SJSA1 (cell line): ENCODE results near the gene YPEL5. TPM values are rescaled to one million over a fixed set of nuclear protein-coding genes. Genes with fewer than 3 reads are reported as not detected.
A peak's percentile ranks its signal among the peaks of the same experiment; 100 is the strongest.
"Not testable (repeated sequence)": the region's sequence is repeated elsewhere in the genome, so short reads cannot be mapped to it uniquely, and the experiment has no call there.

Source experiments
- DNase-seq, 2 experiments: peaks; one replicate each; pipeline ENCODE4 v3.0.0-alpha.2; 2015 to 2020; ENCODE audit warnings: low spot score in 2 of 2, low read depth in 1 of 2
- H3K27ac ChIP-seq: fragments of 250-450 bp; sonication (Bioruptor Pico); 2 replicates; pipeline ENCODE4 v1.5.1; 2020; ENCODE audit warnings: mild to moderate bottlenecking, moderate library complexity
- H3K27me3 ChIP-seq: fragments of 250-450 bp; sonication (Bioruptor Pico); replicated peaks from 2 replicates; pipeline ENCODE4 v1.5.1; 2020; ENCODE audit warnings: mild to moderate bottlenecking, moderate library complexity
- H3K36me3 ChIP-seq: fragments of 250-450 bp; sonication (Bioruptor Pico); 2 replicates; pipeline ENCODE4 v1.5.1; 2020; ENCODE audit warnings: mild to moderate bottlenecking
- H3K4me1 ChIP-seq: fragments of 250-450 bp; sonication (Bioruptor Pico); replicated peaks from 2 replicates; pipeline ENCODE4 v1.6.1; 2021; ENCODE audit warnings: mild to moderate bottlenecking
- H3K4me3 ChIP-seq: fragments of 250-450 bp; sonication (Bioruptor Pico); 2 replicates; pipeline ENCODE4 v1.5.1; 2020; ENCODE audit warnings: mild to moderate bottlenecking
- H3K9me3 ChIP-seq: fragments of 250-450 bp; sonication (Bioruptor Pico); replicated peaks from 2 replicates; pipeline ENCODE4 v1.5.1; 2020; ENCODE audit warnings: mild to moderate bottlenecking
- total RNA-seq: library from RNA; depleted of rRNA; stranded (reverse); fragments of >200 nt; shearing (Covaris generic); gene quantifications from 2 replicates; pipeline ENCODE4 v1.2.3, GENCODE V29; 2014; rRNA removed

YPEL5 gene
- total RNA-seq = 37.1 and 44.9 TPM in 2 replicates

DNA sequence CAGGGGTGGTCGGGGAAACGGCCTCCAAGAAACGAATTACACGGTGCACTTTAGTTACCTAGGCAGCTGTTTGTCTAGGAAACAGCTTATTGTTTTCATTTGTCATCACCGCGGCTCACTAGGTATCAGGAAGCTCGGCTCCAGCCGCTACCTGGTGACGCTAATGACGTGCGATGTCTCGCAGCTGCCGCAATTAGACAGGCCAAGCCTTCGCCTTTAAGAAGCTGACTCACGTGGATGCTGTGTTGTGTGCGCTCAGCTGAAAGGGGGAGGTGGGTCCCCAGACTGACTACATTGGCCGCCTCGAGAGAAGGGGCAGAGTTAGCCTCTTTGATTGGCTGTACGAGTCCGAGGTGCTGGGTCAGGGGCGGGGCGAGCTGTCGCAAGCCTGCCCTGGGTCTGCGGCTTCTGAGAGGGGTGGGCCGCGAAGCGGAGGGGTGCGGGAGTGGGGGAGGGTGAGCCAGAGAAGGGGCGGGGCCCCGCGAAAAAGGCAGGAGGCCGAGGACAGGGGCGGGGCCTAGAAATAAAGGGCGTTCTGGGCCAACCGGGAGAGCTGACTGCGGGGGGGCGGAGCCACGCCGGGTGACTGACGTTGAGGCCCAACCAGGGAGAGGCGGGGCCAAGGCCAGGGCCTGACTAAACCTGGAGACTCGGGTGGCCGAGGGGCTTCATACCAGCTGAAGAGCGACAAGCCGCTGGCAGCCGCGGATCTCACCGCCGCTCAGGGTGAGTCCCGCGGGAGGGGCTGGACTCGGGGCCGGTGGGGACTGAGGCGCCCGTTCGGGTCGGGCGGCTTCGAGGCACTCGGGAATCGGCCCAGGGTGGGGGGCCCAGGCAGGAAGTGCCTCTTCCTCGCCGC is at the start of gene YPEL5:
YPEL5 (plus strand) TSS at position 671 of the 859 bp plus-strand sequence. CDS start 9,645 bp downstream, outside the sequence.
- Histone ChIP-seq H3K4me3 (peak within 1 kb of the TSS; percentile 97), H3K9me3 (no peaks in the 10 kb centered on the region; the same call in 1 of the 2 replicates), H3K4me1 (peaks cover 22% of the 10 kb centered on the region), H3K27ac (peak within 1 kb of the TSS; percentile 87), H3K36me3 (peaks cover 22% of the 10 kb centered on the region), H3K27me3 (peaks cover 11% of the 10 kb centered on the region)
- DNase-seq = peak; percentile 96 to 99

DNA sequence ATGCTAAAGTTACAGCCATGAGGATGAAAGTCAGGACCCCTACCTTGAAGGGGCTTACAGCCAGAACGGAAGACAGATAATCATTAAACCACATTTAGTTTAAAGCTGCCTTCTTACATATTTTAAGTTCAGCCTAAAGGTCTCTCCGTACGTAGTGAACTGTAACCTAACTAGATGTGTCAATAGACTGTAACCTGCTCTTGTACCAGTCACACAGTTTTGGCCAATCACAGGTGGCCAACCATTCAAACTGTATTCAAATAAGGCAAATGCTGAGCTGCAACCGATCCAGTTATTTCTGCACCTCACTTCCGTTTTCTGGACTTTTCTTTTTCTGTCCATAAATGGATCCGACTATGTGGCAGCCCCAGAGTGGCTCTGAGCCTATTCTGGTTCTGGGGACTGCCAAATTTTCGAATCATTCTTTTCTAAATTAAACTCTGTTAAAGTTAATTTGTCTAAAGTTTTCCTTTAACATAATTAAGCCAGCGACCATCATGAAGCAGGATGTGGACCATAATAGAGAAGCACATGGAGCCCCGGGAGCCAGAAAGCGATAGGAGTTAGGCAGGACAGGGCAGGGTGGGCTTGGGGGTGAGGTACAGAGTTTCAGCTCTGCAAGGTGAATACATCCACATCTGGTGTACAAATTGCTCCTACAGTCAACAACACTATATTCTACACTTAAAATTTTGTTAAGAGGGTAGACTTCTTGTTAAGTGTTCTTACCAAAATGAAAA is 48.4 kb upstream of the YPEL5 start:
- H3K27me3 ChIP-seq = peaks cover 31% of the 10 kb centered on the region
- H3K9me3 ChIP-seq = no peaks in the 10 kb centered on the region
- H3K4me3 ChIP-seq = no peak overlapping the region
- H3K36me3 ChIP-seq = no peaks in the 10 kb centered on the region
- no peak for DNase-seq
- no peak overlapping the region for H3K27ac ChIP-seq
- no peaks in the 10 kb centered on the region for H3K4me1 ChIP-seq

DNA sequence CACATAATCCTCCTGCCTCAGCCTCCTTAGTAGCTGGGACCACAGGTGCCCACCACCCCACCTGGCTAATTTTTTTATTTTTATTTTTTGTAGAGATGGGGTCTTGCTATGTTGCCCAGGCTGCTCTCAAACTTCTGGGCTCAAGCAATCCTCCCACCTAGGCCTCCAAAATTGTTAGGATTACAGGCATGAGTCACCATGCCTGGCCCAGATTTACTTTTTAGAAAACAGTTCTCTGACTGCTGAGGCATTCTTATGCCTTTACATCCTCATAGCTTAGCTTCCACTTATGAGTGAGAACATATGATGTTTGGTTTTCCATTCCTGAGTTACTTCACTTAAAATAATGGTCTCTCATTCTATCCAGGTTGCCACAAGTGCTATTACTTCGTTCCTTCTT is 47.4 kb upstream of the YPEL5 start:
- not testable (repeated sequence) for H3K9me3 ChIP-seq, H3K4me1 ChIP-seq, H3K36me3 ChIP-seq, H3K27ac ChIP-seq, H3K4me3 ChIP-seq, DNase-seq
- peaks cover 31% of the 10 kb centered on the region for H3K27me3 ChIP-seq

DNA sequence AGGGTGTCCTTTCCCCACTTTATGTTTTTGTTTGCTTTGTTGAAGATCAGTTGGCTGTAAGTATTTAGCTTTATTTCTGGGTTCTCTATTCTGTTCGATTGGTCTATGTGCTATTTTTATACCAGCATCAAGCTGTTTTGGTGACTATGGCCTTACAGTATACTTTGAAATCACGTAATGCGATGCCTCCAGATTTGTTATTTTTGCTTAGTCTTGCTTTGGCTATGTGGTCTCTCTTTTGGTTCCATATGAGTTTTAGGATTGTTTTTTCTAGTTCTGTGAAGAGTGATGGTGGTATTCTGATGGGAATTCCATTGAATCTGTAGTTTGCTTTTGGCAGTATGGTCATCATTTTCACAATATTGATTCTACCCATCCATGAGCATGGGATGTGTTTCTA is 46.1 kb upstream of the YPEL5 start:
- H3K27ac ChIP-seq, H3K4me1 ChIP-seq, H3K4me3 ChIP-seq, H3K36me3 ChIP-seq, DNase-seq, H3K9me3 ChIP-seq: not testable (repeated sequence)
- H3K27me3 ChIP-seq = peaks cover 31% of the 10 kb centered on the region

DNA sequence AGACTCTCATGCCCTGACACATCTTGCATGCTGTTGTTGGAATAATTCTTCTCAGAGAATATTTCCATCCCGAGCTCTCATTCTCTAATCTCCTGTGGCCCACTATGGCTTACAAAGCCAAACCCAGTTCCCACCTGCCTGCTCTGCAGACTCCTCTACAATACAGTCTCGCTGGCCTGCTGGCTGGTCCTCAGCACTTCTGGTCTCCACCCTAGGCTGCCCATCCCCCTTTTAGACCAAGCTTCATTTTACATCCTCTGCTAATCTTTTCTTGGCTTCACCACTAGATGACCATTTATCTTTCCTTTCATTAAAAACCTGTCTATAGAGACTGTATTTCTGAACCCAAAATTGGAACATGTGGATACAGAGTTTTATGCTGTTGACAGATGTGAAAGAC is 42.5 kb upstream of the YPEL5 start:
- no peaks in the 10 kb centered on the region for H3K36me3 ChIP-seq
- peaks cover 12% of the 10 kb centered on the region for H3K27me3 ChIP-seq
- H3K4me3 ChIP-seq = no peak overlapping the region
- peaks cover 7% of the 10 kb centered on the region for H3K4me1 ChIP-seq
- no peak for DNase-seq
- H3K9me3 ChIP-seq = no peaks in the 10 kb centered on the region
- H3K27ac ChIP-seq = no peak overlapping the region

DNA sequence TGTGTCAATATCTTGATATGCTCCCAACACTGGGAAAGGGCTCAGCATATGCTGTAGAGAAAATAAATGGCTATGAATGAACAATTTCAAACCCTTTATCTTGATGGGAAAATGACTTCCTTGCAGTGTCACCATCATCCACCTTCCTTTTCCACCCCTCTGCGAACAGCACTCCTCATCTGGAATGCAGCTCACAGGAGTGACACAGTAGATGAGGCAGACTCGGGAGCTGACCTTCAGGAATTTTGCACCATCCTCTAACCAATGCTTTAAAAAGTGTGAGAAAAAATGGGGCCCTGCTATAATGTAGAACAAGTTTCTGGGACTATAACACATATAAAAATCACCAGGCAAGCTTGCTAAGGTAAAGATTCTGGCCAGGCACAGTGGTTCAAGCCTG is 41.3 kb upstream of the YPEL5 start:
- H3K4me3 ChIP-seq = no peak overlapping the region
- no peak overlapping the region for H3K27ac ChIP-seq
- H3K36me3 ChIP-seq = no peaks in the 10 kb centered on the region
- peaks cover 12% of the 10 kb centered on the region for H3K27me3 ChIP-seq
- DNase-seq = no peak
- H3K9me3 ChIP-seq = no peaks in the 10 kb centered on the region
- H3K4me1 ChIP-seq = peaks cover 7% of the 10 kb centered on the region

DNA sequence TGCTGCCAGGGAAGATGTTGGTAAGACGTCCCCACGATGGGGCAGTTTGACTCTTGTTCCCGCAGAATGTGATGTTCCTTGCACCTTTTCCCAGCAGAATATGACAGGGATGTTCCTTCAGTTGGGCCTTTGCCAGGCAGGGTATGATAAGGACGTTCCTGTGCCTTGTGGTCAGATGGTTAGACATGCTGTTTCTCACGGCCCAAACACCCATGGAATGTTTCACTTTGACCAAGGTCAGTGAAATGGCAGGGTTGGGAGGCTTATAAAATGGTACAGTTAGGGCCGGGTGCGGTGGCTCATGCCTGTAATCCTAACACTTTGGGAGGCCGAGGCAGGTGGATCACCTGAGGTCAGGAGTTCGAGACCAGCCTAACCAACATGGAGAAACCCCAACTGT is 40.3 kb upstream of the YPEL5 start:
- Histone ChIP-seq H3K9me3 (no peaks in the 10 kb centered on the region), H3K36me3 (no peaks in the 10 kb centered on the region), H3K27ac (no peak overlapping the region), H3K4me1 (peaks cover 7% of the 10 kb centered on the region), H3K4me3 (no peak overlapping the region), H3K27me3 (peaks cover 7% of the 10 kb centered on the region)
- peak in 1 of 2 experiments; percentile 45 for DNase-seq

DNA sequence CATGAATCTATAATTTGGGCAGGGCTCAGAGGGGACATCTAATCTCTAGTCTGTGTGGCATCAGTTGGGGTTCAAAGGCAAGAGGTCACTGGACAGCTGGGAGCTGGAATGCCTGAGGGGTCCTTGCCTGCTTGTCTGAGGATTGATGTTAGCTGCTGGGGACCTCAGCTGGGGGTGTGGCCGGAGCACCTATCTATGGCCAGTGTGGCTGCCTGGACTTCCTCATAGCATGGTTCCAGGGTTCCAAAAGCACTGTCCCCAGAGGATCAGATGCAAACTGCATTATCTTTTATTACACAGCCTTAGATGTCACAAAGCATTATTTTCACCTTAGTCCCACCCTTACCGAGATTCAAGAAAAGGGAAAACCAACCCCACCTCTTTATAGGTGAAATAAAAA is 38.6 kb upstream of the YPEL5 start:
- H3K27ac ChIP-seq = no peak overlapping the region
- H3K9me3 ChIP-seq = no peaks in the 10 kb centered on the region
- no peak overlapping the region for H3K4me3 ChIP-seq
- peaks cover 8% of the 10 kb centered on the region for H3K4me1 ChIP-seq
- no peaks in the 10 kb centered on the region for H3K36me3 ChIP-seq
- DNase-seq = no peak
- H3K27me3 ChIP-seq = peaks cover 2% of the 10 kb centered on the region

DNA sequence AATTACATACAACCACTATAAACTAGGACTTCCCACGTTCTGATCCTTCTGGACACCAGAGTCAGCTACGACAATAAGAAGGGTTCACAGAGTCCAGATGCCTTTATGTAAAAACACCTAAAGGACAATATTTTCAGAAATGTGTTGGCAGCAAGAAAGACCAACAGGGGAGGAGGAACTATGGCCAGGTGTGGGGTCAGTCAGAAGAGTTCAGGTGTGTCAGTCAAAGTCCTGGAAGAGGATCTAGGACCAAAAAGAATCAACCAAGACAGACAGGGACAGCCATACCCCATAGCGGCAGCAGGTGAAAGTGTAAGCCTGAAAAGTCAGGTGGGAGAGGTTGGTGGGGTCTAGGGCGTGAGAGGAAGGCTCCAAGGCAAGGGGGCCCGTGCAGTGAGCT is 38.0 kb upstream of the YPEL5 start:
- no peak for DNase-seq
- H3K27me3 ChIP-seq = no peaks in the 10 kb centered on the region; the same call in 1 of the 2 replicates
- no peaks in the 10 kb centered on the region for H3K36me3 ChIP-seq
- H3K27ac ChIP-seq = no peak overlapping the region
- H3K4me1 ChIP-seq = peaks cover 14% of the 10 kb centered on the region
- no peaks in the 10 kb centered on the region for H3K9me3 ChIP-seq
- H3K4me3 ChIP-seq = no peak overlapping the region

DNA sequence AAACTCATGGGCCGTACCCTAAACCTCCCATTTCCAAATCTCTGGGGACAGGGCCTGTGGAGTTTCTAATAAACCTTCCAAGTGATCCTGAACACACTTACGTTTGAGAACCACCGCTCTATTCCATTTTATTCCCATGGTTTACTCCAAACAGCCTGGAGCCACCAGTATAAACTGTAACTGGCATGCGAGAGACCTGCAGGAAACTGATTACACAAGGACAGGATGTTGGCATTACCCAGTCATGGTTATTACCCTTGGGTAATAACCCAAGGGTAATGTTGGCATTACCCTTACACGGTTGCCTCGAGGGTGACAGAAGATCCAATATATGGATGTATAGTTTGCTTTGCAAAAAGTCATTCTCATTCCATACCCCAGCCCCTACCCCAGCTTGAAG is 37.0 kb upstream of the YPEL5 start:
- H3K4me3 ChIP-seq = no peak overlapping the region
- H3K27me3 ChIP-seq = no peaks in the 10 kb centered on the region; the same call in 1 of the 2 replicates
- no peaks in the 10 kb centered on the region for H3K9me3 ChIP-seq
- peak in 1 of 2 experiments; percentile 9 for DNase-seq
- peaks cover 22% of the 10 kb centered on the region for H3K4me1 ChIP-seq
- H3K36me3 ChIP-seq = no peaks in the 10 kb centered on the region
- no peak overlapping the region for H3K27ac ChIP-seq

DNA sequence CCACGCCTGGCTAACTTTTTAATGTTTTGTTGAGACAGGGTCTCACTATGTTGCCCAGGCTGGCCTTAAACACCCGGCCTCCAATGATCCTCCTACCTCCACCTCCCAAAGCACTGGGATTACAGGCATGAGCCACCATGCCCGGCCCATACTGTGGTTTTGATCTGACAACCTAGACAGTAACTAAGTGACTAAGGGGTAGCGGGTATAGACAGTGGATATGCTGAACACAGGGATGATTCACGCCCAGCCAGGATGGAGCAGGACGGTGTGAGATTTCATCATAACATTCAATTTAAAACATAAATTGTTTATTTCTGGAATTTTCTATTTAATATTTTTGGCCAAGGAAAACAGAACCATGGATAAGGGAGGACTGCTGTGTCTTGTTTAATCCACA is 36.0 kb upstream of the YPEL5 start:
- Histone ChIP-seq H3K27ac (no peak overlapping the region), H3K4me3 (no peak overlapping the region), H3K27me3 (no peaks in the 10 kb centered on the region), H3K4me1 (peaks cover 30% of the 10 kb centered on the region), H3K36me3 (no peaks in the 10 kb centered on the region), H3K9me3 (no peaks in the 10 kb centered on the region)
- no peak for DNase-seq

DNA sequence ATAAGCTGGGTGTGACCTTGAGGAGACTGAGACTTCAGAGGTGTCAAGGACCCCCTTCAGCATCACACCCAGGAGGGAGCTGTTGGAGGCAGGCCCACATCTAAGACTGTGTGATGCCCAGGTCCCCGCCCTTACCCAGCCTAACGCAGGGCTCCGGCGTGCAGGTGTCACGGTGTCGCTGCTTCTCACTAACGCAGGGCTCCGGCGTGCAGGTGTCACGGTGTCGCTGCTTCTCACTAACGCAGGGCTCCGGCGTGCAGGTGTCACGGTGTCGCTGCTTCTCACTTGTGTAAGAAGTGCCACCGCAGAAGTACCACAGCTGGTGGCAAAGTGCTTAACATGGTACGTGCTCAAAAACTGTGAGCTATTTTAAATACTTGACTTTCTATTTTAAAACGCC is 35.6 kb upstream of the YPEL5 start:
- H3K4me3 ChIP-seq, H3K27me3 ChIP-seq, H3K9me3 ChIP-seq, H3K36me3 ChIP-seq, H3K27ac ChIP-seq, DNase-seq: not testable (repeated sequence)
- peaks cover 30% of the 10 kb centered on the region for H3K4me1 ChIP-seq

DNA sequence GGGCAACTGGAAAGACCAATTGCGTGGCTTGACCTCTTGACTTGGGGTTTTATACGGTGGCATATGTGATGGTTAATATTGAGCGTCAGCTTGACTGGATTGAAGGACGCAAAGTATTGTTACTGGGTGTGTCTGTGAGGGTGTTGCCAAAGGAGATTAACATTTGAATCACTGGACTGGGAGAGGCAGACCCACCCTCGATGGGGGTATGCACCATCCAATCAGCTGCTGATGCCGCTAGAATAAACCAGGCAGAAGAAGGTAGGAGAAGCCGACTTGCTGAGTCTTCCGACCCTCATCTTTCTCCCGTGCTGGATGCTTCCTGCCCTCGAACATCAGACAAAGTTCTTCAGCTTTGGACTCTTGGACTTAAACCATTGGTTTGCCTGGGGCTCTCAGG is 34.2 kb upstream of the YPEL5 start:
- H3K9me3 ChIP-seq = no peaks in the 10 kb centered on the region
- no peak for DNase-seq
- no peaks in the 10 kb centered on the region for H3K36me3 ChIP-seq
- H3K27me3 ChIP-seq = no peaks in the 10 kb centered on the region
- no peak overlapping the region for H3K4me3 ChIP-seq
- no peak overlapping the region for H3K27ac ChIP-seq
- peaks cover 24% of the 10 kb centered on the region for H3K4me1 ChIP-seq

DNA sequence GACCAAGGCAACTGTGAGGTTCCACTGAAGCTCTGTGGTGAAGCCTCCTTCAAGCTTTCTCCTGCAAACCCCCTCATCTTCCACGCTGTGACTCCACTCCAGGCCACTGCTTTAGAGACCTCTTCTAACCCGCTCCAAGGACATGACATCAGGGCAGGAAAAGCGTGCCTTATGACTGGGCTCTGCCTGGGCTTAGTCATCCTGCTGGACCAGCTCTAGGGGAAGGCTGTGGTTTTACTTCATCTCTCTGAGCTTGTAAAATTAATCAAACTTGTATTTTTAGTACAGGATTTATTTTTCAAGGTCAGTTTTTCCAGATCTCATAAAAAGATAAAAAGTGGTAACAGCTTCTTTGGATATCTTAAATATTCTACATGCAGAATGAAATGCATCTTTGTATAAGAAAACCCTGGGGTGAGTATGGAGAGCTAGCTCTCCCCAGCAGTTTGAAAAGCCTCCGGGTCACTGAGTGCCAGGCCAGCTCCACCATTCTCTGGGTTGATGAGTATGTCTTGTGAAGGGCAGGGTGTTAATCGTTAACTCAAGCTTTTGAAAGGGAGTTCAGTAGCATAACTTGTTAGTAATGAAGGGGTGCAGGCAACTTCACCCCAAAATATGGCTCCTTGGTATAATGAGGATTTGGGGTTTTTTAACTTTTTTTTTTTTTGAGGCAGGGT is 33.1 kb upstream of the YPEL5 start:
- Histone ChIP-seq H3K27ac (no peak overlapping the region), H3K27me3 (no peaks in the 10 kb centered on the region), H3K4me1 (peaks cover 24% of the 10 kb centered on the region), H3K36me3 (no peaks in the 10 kb centered on the region), H3K9me3 (no peaks in the 10 kb centered on the region), H3K4me3 (no peak overlapping the region)
- peak; percentile 56 to 66 for DNase-seq
